Endodermal cell (in vitro differentiated cells): ENCODE results near the gene GJA10. TPM values are rescaled to one million over a fixed set of nuclear protein-coding genes. Genes with fewer than 3 reads are reported as not detected.

Experiments
- DNase-seq: peaks from one replicate; pipeline ENCODE4 v3.0.0-alpha.2; 2017
- H3K27ac ChIP-seq: 2 replicates; pipeline ENCODE4 v1.5.1; 2013; ENCODE audit warnings: mild to moderate bottlenecking, low read depth, low read length, moderate library complexity
- H3K27me3 ChIP-seq: 2 replicates; pipeline ENCODE4 v1.6.1; 2013; ENCODE audit warnings: mild to moderate bottlenecking, low read length, moderate library complexity; ENCODE audit not compliant: insufficient read depth, control insufficient read depth, poor library complexity, severe bottlenecking
- H3K36me3 ChIP-seq: 2 replicates; pipeline ENCODE4 v1.7.0; 2013; ENCODE audit warnings: mild to moderate bottlenecking, low read length, moderate library complexity; ENCODE audit not compliant: control insufficient read depth, insufficient read depth
- H3K4me1 ChIP-seq: one replicate; pipeline ENCODE4 v1.7.0; 2013; ENCODE audit warnings: low read length; ENCODE audit not compliant: control insufficient read depth, insufficient read depth
- H3K4me3 ChIP-seq: 2 replicates; pipeline ENCODE4 v1.5.1; 2013; ENCODE audit warnings: mild to moderate bottlenecking, low read length, moderate library complexity
- H3K9ac ChIP-seq: 2 replicates; pipeline ENCODE4 v1.6.1; 2013; ENCODE audit warnings: mild to moderate bottlenecking, low read length, moderate library complexity; ENCODE audit not compliant: poor library complexity, severe bottlenecking; ENCODE audit errors: extremely low read depth
- H3K9me3 ChIP-seq: 2 replicates; pipeline ENCODE4 v1.6.1; 2013; ENCODE audit warnings: mild to moderate bottlenecking, low read length, moderate library complexity; ENCODE audit not compliant: control insufficient read depth
- H3K27ac Mint-ChIP-seq: 2 replicates; pipeline ENCODE4 v1.8.0; 2020; ENCODE audit warnings: mixed read lengths
- H3K27me3 Mint-ChIP-seq: 2 replicates; pipeline ENCODE4 v1.8.0; 2021; ENCODE audit warnings: mild to moderate bottlenecking, mixed read lengths; ENCODE audit not compliant: insufficient read depth
- H3K36me3 Mint-ChIP-seq: 2 replicates; pipeline ENCODE4 v1.8.0; 2020; ENCODE audit warnings: low read depth, mixed read lengths
- H3K4me1 Mint-ChIP-seq: 2 replicates; pipeline ENCODE4 v1.8.0; 2020; ENCODE audit warnings: mixed read lengths
- H3K4me3 Mint-ChIP-seq: 2 replicates; pipeline ENCODE4 v1.8.0; 2020; ENCODE audit warnings: mild to moderate bottlenecking, moderate library complexity, mixed read lengths
- H3K9me3 Mint-ChIP-seq: 2 replicates; pipeline ENCODE4 v1.8.0; 2020; ENCODE audit warnings: mild to moderate bottlenecking, mixed read lengths
- WGBS, 2 experiments: methylation state at CpG; one replicate each; pipeline versions ENCODE4 v1.1.5 to v1.1.7; 2013; ENCODE audit warnings: missing lambda C conversion rate in 2 of 2, mixed read lengths in 1 of 2; ENCODE audit not compliant: insufficient coverage in 1 of 2, insufficient read length in 1 of 2; 5-methylcytosine and 5-hydroxymethylcytosine counted together
- total RNA-seq, 2 donors: library from RNA; stranded (reverse); fragmentation: NEBNext Ultra II Directional in 1 of 2; extraction: Animal tissue kit (Norgen Biotek cat#: 25700) in 1 of 2; gene quantifications; 2 replicates in 1 of 2; 3 replicates in 1 of 2; pipeline ENCODE4 v1.2.1, GENCODE V29; 2021
- TF ChIP-seq, protein P1 (sequence below): fragments of 200-600 bp; sonication (generic); conservative IDR thresholded peaks from 2 replicates; pipeline ENCODE4 v1.5.0; 2021; ENCODE audit warnings: antibody characterized with exemption, mild to moderate bottlenecking

Gene GJA10
- total RNA-seq, 2 donors from 2014 or later = 0.42 TPM; not detected in 1

DNA sequence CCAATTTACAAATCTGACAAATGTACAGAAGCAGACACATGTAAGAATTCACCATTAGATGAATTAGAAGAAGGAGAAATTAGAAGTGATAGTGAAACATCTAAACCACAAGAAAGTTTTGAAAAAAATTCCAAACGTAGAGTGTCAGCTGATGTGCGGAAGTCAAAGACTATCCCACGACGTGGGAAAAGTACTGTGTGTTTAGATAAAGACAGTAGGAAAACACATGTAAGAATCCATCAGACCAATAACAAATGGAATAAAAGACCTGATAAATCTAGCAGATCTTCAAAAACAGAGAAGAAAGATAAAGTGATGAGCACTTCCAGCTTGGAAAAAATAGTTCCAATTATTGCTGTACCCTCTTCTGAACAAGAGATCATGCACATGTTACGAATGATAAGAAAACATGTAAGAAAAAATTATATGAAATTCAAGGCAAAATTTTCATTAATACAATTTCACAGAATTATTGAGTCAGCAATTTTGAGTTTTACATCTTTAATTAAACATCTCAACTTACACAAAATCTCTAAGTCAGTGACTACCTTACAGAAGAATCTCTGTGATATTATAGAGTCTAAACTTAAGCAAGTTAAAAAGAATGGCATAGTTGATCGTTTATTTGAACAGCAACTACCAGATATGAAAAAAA is 28.1 kb upstream of the GJA10 start:
- Mint-ChIP-seq H3K27ac (no peak overlapping the region), H3K27me3 (no peaks in the 10 kb centered on the region), H3K9me3 (peaks cover 15% of the 10 kb centered on the region), H3K4me3 (no peak overlapping the region), H3K36me3 (peaks cover 90% of the 10 kb centered on the region), H3K4me1 (no peaks in the 10 kb centered on the region)
- Histone ChIP-seq H3K9ac (no peak overlapping the region), H3K9me3 (peaks cover 37% of the 10 kb centered on the region), H3K36me3 (peaks cover 93% of the 10 kb centered on the region), H3K27me3 (no peaks in the 10 kb centered on the region), H3K4me3 (no peak overlapping the region), H3K4me1 (no peaks in the 10 kb centered on the region), H3K27ac (no peak overlapping the region)
- TF ChIP-seq, protein P1, sequence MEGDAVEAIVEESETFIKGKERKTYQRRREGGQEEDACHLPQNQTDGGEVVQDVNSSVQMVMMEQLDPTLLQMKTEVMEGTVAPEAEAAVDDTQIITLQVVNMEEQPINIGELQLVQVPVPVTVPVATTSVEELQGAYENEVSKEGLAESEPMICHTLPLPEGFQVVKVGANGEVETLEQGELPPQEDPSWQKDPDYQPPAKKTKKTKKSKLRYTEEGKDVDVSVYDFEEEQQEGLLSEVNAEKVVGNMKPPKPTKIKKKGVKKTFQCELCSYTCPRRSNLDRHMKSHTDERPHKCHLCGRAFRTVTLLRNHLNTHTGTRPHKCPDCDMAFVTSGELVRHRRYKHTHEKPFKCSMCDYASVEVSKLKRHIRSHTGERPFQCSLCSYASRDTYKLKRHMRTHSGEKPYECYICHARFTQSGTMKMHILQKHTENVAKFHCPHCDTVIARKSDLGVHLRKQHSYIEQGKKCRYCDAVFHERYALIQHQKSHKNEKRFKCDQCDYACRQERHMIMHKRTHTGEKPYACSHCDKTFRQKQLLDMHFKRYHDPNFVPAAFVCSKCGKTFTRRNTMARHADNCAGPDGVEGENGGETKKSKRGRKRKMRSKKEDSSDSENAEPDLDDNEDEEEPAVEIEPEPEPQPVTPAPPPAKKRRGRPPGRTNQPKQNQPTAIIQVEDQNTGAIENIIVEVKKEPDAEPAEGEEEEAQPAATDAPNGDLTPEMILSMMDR = no peak
- WGBS, 2 experiments = 96 to 100% methylated on average over 1 to 5 of the region's 6 CpGs
- no peak for DNase-seq

DNA sequence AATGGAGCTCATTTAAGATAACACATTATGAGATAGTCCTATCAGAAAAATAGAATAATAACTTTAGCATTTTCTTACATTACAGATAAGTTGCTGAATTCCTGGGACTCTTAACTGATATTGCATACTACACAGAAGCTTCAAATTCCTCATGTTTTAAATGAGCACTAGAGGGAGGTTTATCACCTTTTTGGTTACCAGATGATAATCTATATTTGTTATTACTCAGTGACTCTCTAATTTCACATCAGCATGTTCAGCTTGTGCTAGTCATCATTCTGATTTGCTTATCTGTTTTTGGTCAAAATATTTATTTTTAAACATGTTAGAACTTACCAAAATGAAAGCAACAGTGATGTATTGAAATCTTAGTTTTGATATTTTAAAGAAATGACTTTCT is 20.5 kb upstream of the GJA10 start:
- Histone ChIP-seq H3K4me3 (no peak overlapping the region), H3K9me3 (no peaks in the 10 kb centered on the region), H3K9ac (no peak overlapping the region), H3K4me1 (no peaks in the 10 kb centered on the region), H3K27me3 (no peaks in the 10 kb centered on the region), H3K27ac (no peak overlapping the region), H3K36me3 (peaks cover 50% of the 10 kb centered on the region)
- no peak for DNase-seq
- Mint-ChIP-seq H3K36me3 (peaks cover 41% of the 10 kb centered on the region), H3K4me1 (no peaks in the 10 kb centered on the region), H3K4me3 (no peak overlapping the region), H3K27ac (no peak overlapping the region), H3K9me3 (no peaks in the 10 kb centered on the region), H3K27me3 (no peaks in the 10 kb centered on the region)
- TF ChIP-seq, protein P1 = no peak

DNA sequence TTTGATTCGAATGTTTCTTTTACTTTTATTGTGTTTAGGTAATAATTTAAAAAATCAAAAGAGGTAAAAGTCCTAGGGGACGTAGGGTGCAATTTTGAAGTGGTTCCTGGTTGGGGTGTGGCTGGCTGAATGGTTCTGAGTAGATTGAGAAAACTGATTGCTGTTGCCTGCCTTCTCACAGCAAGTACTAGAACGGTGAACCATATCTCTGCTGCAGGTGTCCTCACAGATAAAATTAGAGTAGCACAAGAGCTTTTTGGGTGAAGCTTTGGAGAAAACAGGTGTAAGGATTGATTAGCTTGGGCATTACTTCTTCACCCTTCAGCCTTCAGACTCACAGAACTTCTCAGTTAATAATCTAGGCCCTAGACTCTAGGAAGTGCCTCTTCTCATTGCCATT is 19.8 kb upstream of the GJA10 start:
- no peak for DNase-seq
- Histone ChIP-seq H3K9ac (no peak overlapping the region), H3K9me3 (no peaks in the 10 kb centered on the region), H3K4me3 (no peak overlapping the region), H3K36me3 (peaks cover 44% of the 10 kb centered on the region), H3K27me3 (no peaks in the 10 kb centered on the region), H3K27ac (no peak overlapping the region), H3K4me1 (no peaks in the 10 kb centered on the region)
- H3K4me3 Mint-ChIP-seq = no peak overlapping the region
- 75 to 90% methylated on average over 2 to 3 of the region's 3 CpGs for WGBS, 2 experiments
- H3K27me3 Mint-ChIP-seq = no peaks in the 10 kb centered on the region
- no peaks in the 10 kb centered on the region for H3K9me3 Mint-ChIP-seq
- H3K36me3 Mint-ChIP-seq = peaks cover 36% of the 10 kb centered on the region
- TF ChIP-seq, protein P1 = no peak
- H3K4me1 Mint-ChIP-seq = no peaks in the 10 kb centered on the region
- no peak overlapping the region for H3K27ac Mint-ChIP-seq
